GM21423 (cell line): ENCODE data around the gene SFRP5.

ENCODE experiments used
- ATAC-seq: cut with Tn5 transposase; IDR thresholded peaks from one replicate; pipeline ENCODE4 v1.9.1; 2021; ENCODE audit warnings: mild to moderate bottlenecking, moderate library complexity; ENCODE audit not compliant: unreplicated experiment

The SFRP5 gene

DNA sequence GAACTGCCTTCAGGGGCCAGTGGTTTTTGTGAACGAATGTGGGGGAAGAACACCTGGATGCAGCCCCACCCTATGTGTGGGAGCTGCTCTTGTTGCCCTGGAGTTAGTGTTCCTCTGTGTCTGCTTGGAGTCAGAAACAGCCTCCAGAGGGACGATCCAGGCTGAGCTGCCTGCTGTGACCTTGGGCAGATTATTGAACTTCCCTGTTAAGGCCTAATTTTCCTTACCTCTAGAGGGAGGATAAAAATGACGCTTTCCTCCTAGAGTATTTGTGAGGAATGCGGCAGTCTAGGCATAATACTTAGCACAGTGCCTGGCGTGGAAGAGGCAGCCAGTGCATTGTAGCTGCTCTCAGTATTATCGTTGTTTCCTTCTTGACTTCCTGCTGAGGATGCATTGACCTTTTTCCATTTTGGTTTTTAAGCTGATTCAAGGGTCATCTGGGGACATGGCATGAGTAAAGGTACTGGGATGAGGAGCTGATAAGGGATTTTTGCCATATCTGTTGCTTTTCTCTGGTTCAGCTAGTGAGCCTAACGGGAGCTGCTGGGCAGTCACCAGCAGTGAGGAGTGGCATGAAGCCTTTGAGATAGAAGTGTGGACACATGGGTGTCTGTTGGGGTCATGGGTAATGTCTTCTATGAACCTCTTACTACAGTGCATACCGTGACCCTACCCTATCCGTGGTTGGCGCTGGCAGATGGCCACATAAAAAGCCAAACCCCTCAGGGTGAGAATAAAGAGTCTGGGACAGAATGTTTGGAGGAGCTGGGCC is 28.4 kb downstream of the SFRP5 start:
- ATAC-seq: no peak

DNA sequence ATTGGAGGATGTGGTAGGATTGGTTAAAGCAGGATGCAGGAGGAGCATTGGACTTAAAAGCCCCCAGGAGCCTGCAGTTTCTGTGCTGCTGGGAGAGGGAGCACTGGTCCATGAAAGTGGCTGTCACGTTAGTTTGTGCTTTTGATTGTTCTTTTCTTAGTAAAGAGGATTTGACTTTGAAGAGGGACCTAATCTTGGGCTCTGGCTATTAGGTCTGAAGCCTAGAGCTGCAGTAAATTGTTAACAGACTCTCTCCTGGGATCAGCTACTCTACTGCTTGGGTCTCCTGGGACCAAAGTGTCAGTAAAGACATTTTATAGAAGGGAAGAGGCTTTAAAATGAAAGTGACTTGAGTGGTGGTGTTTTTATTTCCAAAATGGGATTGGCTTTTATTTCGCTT is 31.2 kb downstream of the SFRP5 start:
- no peak for ATAC-seq

DNA sequence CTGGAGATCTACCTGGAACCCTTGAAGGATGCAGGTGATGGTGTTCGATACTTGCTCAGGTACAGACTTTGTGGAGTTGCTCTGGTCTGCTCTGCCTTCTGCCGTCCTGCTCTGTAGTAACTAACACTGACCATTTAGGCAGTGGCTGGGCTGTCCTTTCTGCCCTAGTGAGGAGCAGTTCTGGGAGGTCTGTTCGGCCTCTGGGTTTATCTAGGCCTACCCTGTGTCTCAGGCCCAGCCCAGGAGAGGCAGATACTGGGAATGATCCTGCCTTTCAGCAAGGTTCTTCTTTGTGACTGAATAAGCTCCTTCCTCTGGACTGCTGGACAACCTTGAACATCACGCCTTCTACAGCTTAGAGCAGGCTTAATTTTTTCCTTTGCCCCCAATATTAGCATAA is 33.2 kb downstream of the SFRP5 start:
- no peak for ATAC-seq

DNA sequence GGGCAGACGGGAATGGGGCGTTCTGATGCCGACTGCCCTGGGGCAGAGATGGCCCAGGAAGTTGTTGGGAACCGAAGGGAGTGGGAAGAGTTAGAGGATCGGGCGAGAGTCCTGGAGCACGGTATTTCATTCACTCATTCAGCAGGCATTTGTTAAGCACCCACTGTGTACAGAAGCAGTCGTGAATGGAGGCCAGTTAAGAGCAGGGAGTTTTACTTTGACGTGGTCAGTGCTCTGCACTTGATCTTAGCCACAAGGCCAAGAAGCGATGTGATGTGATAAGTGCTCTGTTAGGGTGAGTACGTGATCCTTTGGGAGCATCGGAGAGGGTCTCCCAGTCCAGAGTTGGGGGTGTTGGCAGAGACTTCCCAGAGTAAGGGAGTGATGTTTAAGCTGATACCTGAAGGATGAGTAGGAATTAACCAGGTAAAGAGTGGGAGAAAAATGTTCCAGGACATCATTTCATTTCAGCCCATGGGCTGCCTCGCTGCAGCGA is 34.0 kb downstream of the SFRP5 start:
- ATAC-seq: peak; percentile 4

DNA sequence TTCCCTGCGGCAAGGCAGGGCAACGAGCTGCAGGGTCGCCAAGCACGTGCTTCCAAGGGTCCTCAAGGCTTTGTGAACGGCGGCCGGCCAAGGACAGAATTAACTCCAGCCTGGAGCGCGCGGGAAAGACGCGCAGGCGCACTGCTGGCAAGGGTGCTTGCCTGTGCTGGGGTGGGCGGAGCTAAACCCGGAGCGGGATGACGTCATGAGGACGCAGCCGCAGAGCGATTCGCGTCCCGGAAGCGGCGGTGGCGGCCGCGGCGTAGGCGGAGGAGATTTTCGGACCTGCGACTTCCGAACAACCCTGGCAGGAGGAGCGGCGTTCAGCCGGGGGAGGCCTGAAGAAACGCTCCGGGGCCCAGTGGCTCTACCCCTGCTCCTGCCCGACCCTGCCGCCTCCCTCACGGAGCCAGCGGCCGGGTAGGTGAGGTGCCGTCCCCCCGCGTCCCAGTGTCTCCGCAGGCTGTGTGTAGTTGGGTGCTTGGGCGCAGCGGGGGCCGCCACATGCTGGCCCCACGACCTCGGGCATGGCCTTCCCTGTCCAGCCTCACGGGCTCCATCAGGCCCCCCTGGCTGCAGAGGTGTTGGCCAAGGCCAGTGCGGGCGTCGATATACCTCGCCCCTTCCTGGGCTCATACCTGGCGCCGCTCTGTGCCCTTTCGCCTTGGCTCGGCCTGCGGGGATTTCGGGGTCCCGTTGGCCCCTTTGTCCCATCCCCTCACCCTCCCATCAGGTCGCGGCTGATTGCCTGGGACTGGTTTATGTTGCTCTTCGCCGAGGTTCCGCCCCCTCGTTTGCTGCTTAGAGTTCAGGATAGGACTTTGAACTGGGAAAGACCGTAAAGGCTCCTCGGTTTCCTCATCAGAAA is 34.7 kb downstream of the SFRP5 start, which contains the start of gene ZFYVE27:
Gene ZFYVE27 (plus strand): TSS at position 227 of the 868 bp plus-strand sequence. CDS start 1,350 bp downstream, outside the sequence.
- ATAC-seq: peak; percentile 83

DNA sequence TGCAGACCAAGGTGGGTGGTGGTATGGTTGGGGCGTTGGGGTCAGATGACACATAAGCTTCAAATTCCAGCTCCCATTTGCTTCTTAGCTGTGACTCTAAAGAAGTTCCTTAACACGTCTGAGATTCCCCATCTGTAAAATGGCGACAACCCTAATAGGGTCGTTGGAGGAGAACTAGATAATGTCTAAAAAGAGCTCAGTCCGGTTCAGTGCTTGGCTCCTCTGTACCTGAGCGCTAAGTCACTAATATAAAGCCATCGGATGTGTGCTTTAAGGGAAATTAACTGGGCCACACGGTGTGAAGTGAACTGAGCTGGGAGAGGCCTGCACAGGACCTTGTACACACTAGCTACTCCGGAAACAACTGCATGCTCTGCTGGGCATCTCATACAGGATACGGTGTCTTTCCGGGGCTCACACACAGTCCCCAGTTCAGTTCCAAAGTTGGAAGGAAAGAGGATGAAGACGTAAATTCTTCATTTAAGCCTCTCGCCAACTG is 35.3 kb downstream of the SFRP5 start:
- peak; percentile 19 for ATAC-seq

DNA sequence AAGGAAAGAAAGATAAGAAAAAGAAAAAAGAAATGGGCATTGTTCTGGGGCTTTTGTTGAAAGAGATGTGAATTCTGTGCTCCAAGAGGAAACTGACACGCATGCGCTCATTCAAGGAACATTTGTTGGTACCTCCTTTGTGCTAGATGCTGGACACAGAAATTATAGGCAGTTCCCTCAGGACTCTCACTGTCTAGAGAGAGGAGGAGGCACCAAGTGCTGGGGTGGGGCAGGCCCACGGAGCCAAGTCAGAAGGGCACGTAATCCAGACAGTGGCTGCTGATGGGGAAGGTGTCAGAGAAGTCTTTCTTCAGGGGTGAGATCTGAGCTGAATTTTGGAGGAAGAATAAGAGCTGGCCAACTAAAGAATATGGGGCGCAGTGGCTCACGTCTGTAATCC is 37.8 kb downstream of the SFRP5 start:
- ATAC-seq: no peak

DNA sequence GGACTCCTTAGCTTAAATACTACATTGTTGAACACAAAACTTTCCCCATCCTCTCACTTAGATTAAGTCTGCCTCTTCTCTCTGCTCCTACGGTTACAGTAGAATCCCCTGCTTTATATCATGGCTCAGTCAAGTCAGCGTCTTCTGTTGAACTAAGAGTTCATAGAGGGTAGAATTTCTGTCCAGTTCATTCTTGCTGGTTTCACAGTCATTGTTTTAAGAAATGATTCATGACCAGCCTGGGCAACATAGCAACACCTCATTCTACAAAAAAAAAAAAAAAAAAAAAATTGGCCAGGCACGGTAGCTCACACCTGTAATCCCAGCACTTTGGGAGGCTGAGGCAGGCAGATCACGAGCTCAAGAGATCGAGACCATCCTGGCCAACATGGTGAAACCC is 38.5 kb downstream of the SFRP5 start:
- no peak for ATAC-seq

DNA sequence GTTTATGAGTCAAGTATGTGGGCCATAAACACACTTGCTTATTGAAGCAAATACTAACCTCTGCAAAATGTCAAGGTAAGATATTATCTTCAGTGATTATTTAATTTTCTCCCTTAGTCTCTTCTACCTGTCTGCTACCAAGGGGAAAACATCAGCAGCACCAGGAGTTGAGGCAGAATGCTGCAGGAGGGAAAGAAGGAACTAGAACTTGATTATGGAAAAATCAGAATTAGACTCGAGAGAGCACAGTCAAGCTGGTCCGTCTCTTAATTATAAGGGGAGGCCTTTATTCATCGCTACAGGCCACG is 39.8 kb downstream of the SFRP5 start:
- ATAC-seq: no peak

DNA sequence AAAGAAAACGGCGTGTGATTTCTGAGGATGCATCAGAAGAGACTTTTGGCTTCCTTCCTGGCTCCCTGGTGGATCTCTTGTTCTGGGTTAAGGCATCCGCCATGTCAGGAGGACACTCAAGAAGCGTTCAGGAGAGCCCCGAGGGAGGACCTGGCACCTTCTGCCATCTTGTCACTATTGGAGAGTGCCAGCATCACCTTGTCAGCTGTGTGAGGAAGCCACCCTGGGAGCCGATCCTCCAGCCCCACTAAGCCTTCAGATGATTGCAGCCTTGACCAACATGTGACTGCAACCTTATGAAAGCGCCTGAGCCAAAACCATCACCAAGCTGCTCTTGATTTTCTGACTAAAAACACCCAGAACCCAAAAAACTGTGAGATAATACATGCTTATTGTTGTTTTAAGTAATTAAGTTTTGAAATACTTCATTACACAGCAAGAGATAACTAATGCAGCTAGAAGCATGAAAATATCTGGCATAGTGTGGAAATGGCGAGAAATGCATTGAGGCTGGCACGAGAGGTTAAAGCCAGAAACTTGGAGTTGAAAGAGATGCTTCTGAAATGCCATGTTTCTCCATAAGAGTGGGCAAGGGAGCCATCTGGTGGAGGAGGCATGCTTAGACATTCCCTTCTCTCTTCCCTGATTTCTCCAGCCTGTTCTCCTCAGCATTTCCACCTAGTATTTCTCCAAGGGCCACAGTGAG is 40.3 kb downstream of the SFRP5 start:
- ATAC-seq: no peak

DNA sequence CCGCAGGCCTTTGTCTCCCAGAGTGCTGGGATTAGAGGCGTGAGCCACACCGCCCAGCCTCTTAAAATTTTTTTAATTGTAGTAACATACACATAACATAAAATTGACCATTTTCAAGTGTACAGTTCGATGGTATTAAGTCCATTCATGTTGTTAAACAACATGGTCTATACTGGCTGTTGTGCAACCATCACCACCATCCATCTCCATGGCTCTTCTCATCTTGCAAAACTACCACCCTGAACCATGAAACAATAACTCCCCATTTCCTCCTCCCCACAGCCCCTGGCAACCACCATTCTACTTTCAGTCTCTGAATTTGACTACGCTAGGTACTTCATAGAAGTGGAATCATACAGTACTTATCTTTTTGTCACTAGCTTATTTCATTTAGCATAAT is 42.8 kb downstream of the SFRP5 start:
- no peak for ATAC-seq

DNA sequence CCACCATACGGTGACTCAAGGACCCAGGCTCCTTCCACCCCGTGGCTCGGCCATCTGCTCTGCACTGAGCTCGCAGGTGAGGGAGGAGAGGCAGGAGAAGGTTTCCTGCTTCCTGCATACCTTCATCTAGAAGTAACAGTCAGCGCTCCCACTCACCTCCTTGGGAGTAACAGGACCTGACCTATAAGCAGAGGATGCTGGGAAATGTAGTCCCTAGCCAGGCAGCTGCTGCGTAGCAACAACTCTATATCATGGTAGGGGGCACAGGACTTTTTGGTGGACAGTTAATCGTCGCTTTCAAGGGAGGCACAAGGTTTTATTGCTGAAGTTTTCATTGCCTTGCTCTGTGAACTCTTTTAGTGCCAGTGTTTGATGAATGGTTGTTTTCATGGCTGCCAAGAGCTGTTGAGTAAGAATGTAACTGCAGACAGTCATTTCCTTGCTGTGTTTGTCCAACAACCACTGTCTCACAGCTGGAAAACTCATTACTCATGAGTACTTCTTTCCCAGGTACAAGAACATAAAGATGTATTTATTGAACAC is 45.1 kb downstream of the SFRP5 start:
- no peak for ATAC-seq

DNA sequence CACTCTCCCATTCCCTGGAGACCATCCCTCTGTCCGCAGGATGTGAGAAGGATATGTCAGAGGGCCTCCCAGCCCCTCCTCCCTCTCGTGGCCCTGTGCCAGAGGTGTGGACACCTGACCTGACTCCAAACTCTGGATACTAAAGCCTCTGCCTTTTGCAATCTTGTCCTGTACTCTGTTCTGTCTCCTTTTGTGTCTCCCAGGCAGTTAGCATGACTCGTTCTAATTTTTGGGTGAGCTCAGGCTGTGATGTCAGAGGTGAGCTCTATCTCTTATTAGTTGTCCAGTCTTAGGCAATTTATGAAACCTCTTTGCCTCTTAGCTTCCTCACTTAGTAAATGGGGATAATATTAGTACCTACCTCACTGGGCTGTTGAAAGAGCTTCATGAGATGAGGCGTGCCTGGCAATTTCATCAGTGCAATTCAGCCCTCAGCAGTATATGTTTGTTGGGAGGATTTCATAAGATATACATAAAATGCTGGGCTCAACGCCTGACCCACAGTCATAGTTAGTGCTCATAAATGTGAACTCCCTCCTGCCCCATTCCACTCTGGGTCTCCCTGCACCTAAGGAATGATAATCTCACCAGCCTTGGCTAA is 47.4 kb downstream of the SFRP5 start:
- no peak for ATAC-seq

DNA sequence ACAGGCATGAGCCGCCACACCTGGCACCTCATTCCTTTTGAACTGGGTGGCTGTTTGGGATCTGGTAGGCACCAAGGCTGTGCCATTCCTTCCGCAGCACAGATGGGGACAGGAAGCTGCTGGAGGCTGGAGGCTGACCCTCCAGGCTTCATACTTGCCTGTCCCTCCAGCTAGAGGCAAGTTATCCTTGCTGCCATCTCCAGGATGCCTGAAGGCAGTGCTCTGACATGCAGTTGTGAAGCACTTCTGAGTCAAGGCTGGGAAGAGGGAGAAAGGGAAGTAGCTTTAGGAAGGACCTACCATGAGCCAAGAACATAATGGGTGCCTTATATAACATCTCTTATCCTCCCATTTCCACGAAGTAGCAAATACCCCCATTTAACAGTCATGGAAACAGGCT is 48.8 kb downstream of the SFRP5 start:
- ATAC-seq: no peak

DNA sequence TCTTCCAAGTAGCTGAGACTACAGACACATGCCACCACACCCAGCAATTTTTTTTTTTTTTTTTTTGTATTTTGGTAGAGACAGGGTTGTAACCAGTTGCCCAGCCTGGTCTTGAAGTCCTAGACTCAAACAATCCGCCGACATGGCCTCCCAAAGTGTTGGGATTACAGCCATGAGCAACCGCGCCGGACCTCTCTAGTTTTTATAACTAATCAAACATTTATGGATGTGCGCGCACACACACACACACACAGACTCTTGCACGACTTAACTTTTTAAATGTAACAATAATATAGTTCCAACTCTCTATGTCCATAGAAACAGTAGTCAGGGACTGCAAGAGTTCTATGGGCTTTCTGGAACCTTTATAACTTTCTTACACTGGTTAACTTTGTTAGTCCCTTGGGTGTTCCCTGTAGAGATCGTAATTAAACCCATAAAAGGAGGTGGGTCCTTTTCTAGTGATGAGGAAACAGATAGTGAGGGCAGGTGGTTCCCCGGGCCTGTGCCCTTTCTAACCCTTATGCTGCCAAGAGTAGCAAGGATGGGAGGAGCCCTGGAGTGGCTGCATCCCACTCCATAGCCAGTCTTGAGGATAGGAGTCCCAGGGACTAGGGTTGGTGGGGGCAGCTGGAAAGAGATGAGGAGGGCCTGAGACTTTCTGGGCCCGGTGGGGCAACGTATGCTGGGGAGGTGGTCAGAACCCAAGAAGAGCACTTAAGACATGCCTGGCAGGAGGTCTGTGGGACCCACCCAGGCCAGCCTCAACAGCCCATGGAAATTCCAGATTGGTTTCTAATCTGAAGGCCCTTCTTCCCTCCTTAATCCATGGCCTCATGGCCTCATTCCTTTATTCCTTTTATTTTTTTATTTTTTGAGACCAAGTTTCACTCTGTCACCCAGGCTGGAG is 49.7 kb downstream of the SFRP5 start:
- ATAC-seq: no peak

DNA sequence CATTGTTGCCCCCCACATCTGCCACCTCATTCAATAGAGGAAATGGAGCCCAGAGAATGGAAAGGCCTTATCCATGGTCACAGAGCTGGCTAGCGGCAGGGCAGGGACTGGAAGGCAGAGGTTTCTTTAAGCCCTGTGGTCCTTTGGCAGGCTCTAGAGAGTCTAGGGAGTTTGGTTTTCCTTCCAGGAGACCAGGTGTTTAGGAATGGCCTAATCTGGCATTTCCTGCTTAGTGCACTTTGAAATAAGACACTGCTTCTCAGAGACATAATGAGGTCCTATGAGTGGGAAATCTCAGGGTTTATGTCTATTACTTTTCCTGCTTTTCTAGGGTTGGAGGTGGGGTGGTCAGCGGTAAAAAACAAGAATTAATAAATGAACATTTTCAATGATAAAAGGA is 52.2 kb downstream of the SFRP5 start:
- ATAC-seq: no peak

DNA sequence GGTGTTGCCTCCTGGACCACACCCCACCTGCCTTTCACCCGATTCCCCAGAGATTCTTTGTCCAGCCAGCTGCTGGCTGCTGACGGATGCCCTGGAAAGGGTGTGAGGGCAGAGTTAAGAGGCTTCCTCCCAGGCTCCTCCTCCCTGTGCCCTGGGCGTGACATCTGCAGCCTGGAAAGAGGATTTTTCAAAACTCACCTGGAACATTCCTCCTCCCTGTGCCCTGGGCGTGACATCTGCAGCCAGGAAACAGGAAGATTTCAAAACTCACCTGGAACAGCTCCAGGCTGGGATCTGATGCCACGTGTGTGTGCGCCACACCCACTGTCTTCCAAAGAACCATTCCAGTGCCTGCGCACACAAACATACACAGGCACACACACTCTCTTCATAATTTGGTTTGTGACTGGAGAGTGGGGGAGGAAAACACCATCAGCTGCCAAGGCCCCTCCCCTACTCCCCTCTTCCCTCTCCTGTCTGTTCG is 53.1 kb downstream of the SFRP5 start:
- ATAC-seq: no peak

DNA sequence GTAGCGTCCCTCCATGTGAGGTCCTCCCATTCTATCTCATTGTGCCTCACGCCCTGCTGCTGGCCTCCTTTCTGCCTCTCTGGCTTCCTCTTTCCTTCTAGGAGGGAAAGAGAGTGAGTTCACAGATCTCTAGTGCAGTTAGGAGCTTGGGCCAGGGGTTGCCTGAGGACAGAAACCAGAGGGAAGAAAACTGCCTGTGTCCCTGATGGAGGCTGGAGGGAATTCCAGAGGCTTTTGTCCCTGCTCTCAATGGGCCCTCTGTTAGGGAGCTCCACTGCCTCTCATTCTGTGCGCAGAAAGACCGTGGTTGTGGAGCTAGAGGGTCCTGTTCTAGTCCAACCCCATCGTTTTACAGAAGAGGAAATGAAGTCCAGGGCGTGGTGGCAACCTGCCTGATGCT is 53.6 kb downstream of the SFRP5 start:
- ATAC-seq: no peak

DNA sequence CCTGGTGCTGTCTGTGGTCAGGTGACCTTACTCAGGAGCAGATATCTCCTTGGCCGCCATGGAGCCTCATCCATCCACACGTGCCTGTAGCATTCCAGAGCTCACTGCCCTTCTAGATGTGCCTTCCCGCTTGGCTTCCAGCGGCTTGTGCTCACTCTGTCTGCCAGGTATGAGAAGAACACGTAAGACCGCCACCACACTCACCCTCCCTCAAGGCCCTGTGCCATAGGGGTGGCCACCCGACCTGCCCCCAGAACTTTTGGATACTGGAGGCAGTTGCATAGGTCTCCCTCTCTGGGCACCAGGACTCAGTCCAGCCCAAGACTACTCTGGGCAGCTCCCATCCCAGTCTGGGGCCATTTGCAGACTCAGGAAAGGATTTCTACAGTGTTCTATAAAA is 54.2 kb downstream of the SFRP5 start:
- ATAC-seq: no peak
